HepG2 (cell line): ENCODE measurements around the gene KIF26B. TPM values are rescaled to one million over a fixed set of nuclear protein-coding genes. Genes with fewer than 3 reads are reported as not detected.

ENCODE experiments used
- ADNP ChIP-seq: sonication (generic); formaldehyde crosslinking; IDR thresholded peaks from 2 replicates; pipeline ENCODE4 v1.4.0; 2020; ENCODE audit warnings: missing genetic modification reagents
- ASH2L ChIP-seq: fragments of 300-600, 200-600 bp; sonication (generic); IDR thresholded peaks from 2 replicates; pipeline ENCODE4 v1.7.0; 2017; ENCODE audit warnings: low read depth, mild to moderate bottlenecking, moderate library complexity, mixed read lengths, low read length; ENCODE audit not compliant: insufficient read length
- ATF7-NPFF ChIP-seq: sonication (generic); formaldehyde crosslinking; IDR thresholded peaks from 2 replicates; pipeline ENCODE4 v1.8.1; 2023; ENCODE audit warnings: mild to moderate bottlenecking, low read depth, missing genetic modification reagents, moderate library complexity
- CC2D1A ChIP-seq: sonication (generic); formaldehyde crosslinking; IDR thresholded peaks from 2 replicates; pipeline ENCODE4 v1.8.1; 2023; ENCODE audit warnings: mild to moderate bottlenecking, missing genetic modification reagents
- CHCHD3 ChIP-seq: sonication (generic); formaldehyde crosslinking; IDR thresholded peaks from 2 replicates; pipeline ENCODE4 v1.8.0; 2022; ENCODE audit warnings: mild to moderate bottlenecking, missing genetic modification reagents, moderate library complexity
- CREM ChIP-seq, 2 experiments: sonication (generic) in 1 of 2; formaldehyde crosslinking in 1 of 2; IDR thresholded peaks; 2 replicates each; pipeline versions ENCODE4 v1.4.0 to v1.6.1; 2016 to 2020; ENCODE audit warnings: antibody characterized with exemption in 1 of 2, mild to moderate bottlenecking in 1 of 2, missing genetic modification reagents in 1 of 2
- HHEX ChIP-seq: IDR thresholded peaks from 2 replicates; pipeline ENCODE4 v1.6.1; 2016; ENCODE audit warnings: control low read depth
- HNF1A ChIP-seq, 2 experiments: sonication (generic) in 1 of 2; formaldehyde crosslinking in 1 of 2; IDR thresholded peaks; 2 replicates each; pipeline versions ENCODE4 v1.4.0 to v1.6.1; 2016 to 2020; ENCODE audit warnings: borderline replicate concordance in 1 of 2, low read depth in 1 of 2, mild to moderate bottlenecking in 1 of 2, missing genetic modification reagents in 1 of 2
- HNF4A ChIP-seq: sonication (generic); formaldehyde crosslinking; IDR thresholded peaks from 2 replicates; pipeline ENCODE4 v1.4.0; 2020; ENCODE audit warnings: missing genetic modification reagents
- NFATC3 ChIP-seq: sonication (generic); formaldehyde crosslinking; IDR thresholded peaks from 2 replicates; pipeline ENCODE4 v1.5.1; 2020; ENCODE audit warnings: mild to moderate bottlenecking, missing genetic modification reagents
- NR3C1 ChIP-seq: sonication (generic); formaldehyde crosslinking; IDR thresholded peaks from 2 replicates; pipeline ENCODE4 v1.4.0; 2020; ENCODE audit warnings: missing genetic modification reagents
- SCMH1 ChIP-seq: sonication (generic); formaldehyde crosslinking; IDR thresholded peaks from 2 replicates; pipeline ENCODE4 v1.9.0; 2021; ENCODE audit warnings: missing genetic modification reagents, mild to moderate bottlenecking, borderline replicate concordance
- SNAPC5 ChIP-seq: sonication (generic); formaldehyde crosslinking; IDR thresholded peaks from 2 replicates; pipeline ENCODE4 v1.8.1; 2023; ENCODE audit warnings: mild to moderate bottlenecking, missing genetic modification reagents, borderline replicate concordance
- SYNCRIP ChIP-seq: fragments of 200-400 bp; formaldehyde crosslinking; IDR thresholded peaks from 2 replicates; pipeline ENCODE4 v1.6.1; 2018; ENCODE audit warnings: mild to moderate bottlenecking, low read depth, low read length; ENCODE audit not compliant: insufficient read depth
- TIGD3 ChIP-seq: sonication (generic); formaldehyde crosslinking; IDR thresholded peaks from 2 replicates; pipeline ENCODE4 v1.5.1; 2020; ENCODE audit warnings: mild to moderate bottlenecking, missing genetic modification reagents, borderline replicate concordance
- TSC22D2 ChIP-seq: sonication (generic); formaldehyde crosslinking; IDR thresholded peaks from 2 replicates; pipeline ENCODE4 v1.5.1; 2020; ENCODE audit warnings: missing genetic modification reagents, mild to moderate bottlenecking, borderline replicate concordance
- ZNF101 ChIP-seq: sonication (generic); formaldehyde crosslinking; IDR thresholded peaks from 2 replicates; pipeline ENCODE4 v1.4.0; 2020; ENCODE audit warnings: mild to moderate bottlenecking, low read depth, missing genetic modification reagents, borderline replicate concordance
- ZNF326 ChIP-seq: sonication (generic); formaldehyde crosslinking; IDR thresholded peaks from 2 replicates; pipeline ENCODE4 v1.4.0; 2020; ENCODE audit warnings: missing genetic modification reagents, borderline replicate concordance
- ZNF441 ChIP-seq: sonication (generic); formaldehyde crosslinking; IDR thresholded peaks from 2 replicates; pipeline ENCODE4 v1.7.0; 2021; ENCODE audit warnings: missing genetic modification reagents, borderline replicate concordance
- ZNF468 ChIP-seq: sonication (generic); formaldehyde crosslinking; IDR thresholded peaks from 2 replicates; pipeline ENCODE4 v1.8.0; 2022; ENCODE audit warnings: mild to moderate bottlenecking, moderate library complexity, missing genetic modification reagents
- ZNF550 ChIP-seq: sonication (generic); formaldehyde crosslinking; IDR thresholded peaks from 2 replicates; pipeline ENCODE4 v1.4.0; 2020; ENCODE audit warnings: mild to moderate bottlenecking, missing genetic modification reagents, borderline replicate concordance
- ZNF557 ChIP-seq: sonication (generic); formaldehyde crosslinking; IDR thresholded peaks from 2 replicates; pipeline ENCODE4 v1.4.0; 2020; ENCODE audit warnings: missing genetic modification reagents
- ZNF598 ChIP-seq: sonication (generic); formaldehyde crosslinking; IDR thresholded peaks from 2 replicates; pipeline ENCODE4 v1.5.1; 2020; ENCODE audit warnings: mild to moderate bottlenecking, missing genetic modification reagents, borderline replicate concordance
- ZNF605 ChIP-seq: sonication (generic); formaldehyde crosslinking; IDR thresholded peaks from 2 replicates; pipeline ENCODE4 v1.8.0; 2022; ENCODE audit warnings: mild to moderate bottlenecking, missing genetic modification reagents
- ZNF773 ChIP-seq: sonication (generic); formaldehyde crosslinking; IDR thresholded peaks from 2 replicates; pipeline ENCODE4 v1.4.0; 2020; ENCODE audit warnings: missing genetic modification reagents, borderline replicate concordance
- ZNF879 ChIP-seq: sonication (generic); formaldehyde crosslinking; IDR thresholded peaks from 2 replicates; pipeline ENCODE4 v1.8.1; 2023; ENCODE audit warnings: missing genetic modification reagents
- polyA plus RNA-seq, 8 experiments: library from polyadenylated mRNA; depleted of rRNA in 3 of 8; stranded (reverse) in 7 of 8; unstranded in 1 of 8; fragments of >200 nt; fragmentation: Illumina TruSeq in 4 of 8; extraction: Trizol in 4 of 8; gene quantifications; 2 replicates each; pipeline versions ENCODE4 v1.2.1 to v1.2.3, GENCODE V29; 2011 to 2016; ENCODE audit warnings: low read depth in 4 of 8, missing spikeins in 1 of 8, mixed read lengths in 1 of 8; ENCODE audit not compliant: insufficient read depth in 1 of 8
- total RNA-seq, 5 experiments: library from RNA; depleted of rRNA; stranded (reverse); fragments of >200 nt; fragmentation: Illumina TruSeq; extraction: Trizol; gene quantifications; 2 replicates each; pipeline ENCODE4 v1.2.3, GENCODE V29; 2016; ENCODE audit warnings: low read depth in 1 of 5

Gene KIF26B
- total and polyA plus RNA-seq, 2 of the 13 experiments (the other 11 are each of a cell fraction or from before 2014, with no cell fraction given): 0.08 to 0.09 TPM

GRCh38 chr1:245156041-245156735 lies 1.4 kb downstream of the KIF26B start (continued):
- TF ChIP-seq CC2D1A (CRISPR knock-in tag): no peak
- TF ChIP-seq ZNF773 (CRISPR knock-in tag): no peak
- TF ChIP-seq ASH2L: no peak
- no peak for TF ChIP-seq HNF1A (IDR thresholded peaks at IDR 0.05; ENCODE audit: low read depth)
- no peak for TF ChIP-seq HNF1A (CRISPR knock-in tag; IDR thresholded peaks at IDR 0.05; ENCODE audit: borderline replicate concordance)
- no peak for TF ChIP-seq ZNF101 (CRISPR knock-in tag)
- no peak; the same call in 1 of the 2 replicates for TF ChIP-seq CHCHD3
- no peak for TF ChIP-seq ZNF879 (CRISPR knock-in tag)
- TF ChIP-seq ZNF598 (CRISPR knock-in tag): no peak
- TF ChIP-seq ZNF326 (CRISPR knock-in tag): no peak
- TF ChIP-seq ZNF441: no peak
- TF ChIP-seq ZNF557 (CRISPR knock-in tag): no peak
- no peak for TF ChIP-seq TIGD3 (CRISPR knock-in tag)
- no peak for TF ChIP-seq CREM (IDR thresholded peaks at IDR 0.05)
- no peak for TF ChIP-seq CREM (CRISPR knock-in tag; IDR thresholded peaks at IDR 0.05)
- TF ChIP-seq HHEX (CRISPR knock-in tag): no peak
- no peak for TF ChIP-seq NFATC3 (CRISPR knock-in tag)
- no peak for TF ChIP-seq HNF4A (CRISPR knock-in tag)
- TF ChIP-seq SYNCRIP: no peak
- TF ChIP-seq ZNF468 (CRISPR knock-in tag): no peak
- TF ChIP-seq SCMH1 (CRISPR knock-in tag): no peak
- TF ChIP-seq ADNP (CRISPR knock-in tag): no peak
- TF ChIP-seq ZNF550: no peak
- no peak for TF ChIP-seq TSC22D2
- no peak for TF ChIP-seq ZNF605 (CRISPR knock-in tag)
- TF ChIP-seq ATF7-NPFF: no peak
- no peak for TF ChIP-seq SNAPC5 (CRISPR knock-in tag)
- TF ChIP-seq NR3C1 (CRISPR knock-in tag): no peak
